HL-60 (cell line): ENCODE data around the gene LAMTOR5.

Experiments used
- DNase-seq, 2 experiments: peaks; one replicate each; pipeline ENCODE4 v3.0.0-alpha.2; 2010 to 2020; ENCODE audit warnings: low read depth in 1 of 2, low spot score in 1 of 2
- H3K27ac ChIP-seq: fragments of 250-450 bp; sonication (Bioruptor Pico); replicated peaks from 2 replicates; pipeline ENCODE4 v1.5.1; 2020; ENCODE audit warnings: mild to moderate bottlenecking, moderate library complexity
- H3K27me3 ChIP-seq: fragments of 250-450 bp; sonication (Bioruptor Pico); 2 replicates; pipeline ENCODE4 v1.5.1; 2021; ENCODE audit warnings: mild to moderate bottlenecking, moderate library complexity; ENCODE audit not compliant: insufficient read depth, poor library complexity, severe bottlenecking
- H3K4me3 ChIP-seq: replicated peaks from 2 replicates; pipeline ENCODE4 v1.5.1; 2011; ENCODE audit warnings: mild to moderate bottlenecking, control low read depth, low read length; ENCODE audit not compliant: insufficient read depth
- GABPA ChIP-seq: IDR thresholded peaks from 2 replicates; pipeline ENCODE4 v1.6.1; 2012; ENCODE audit warnings: low read depth
- POLR2AphosphoS5 ChIP-seq: IDR thresholded peaks from 2 replicates; pipeline ENCODE4 v1.6.1; 2012; ENCODE audit warnings: low read depth
- SPI1 ChIP-seq: IDR thresholded peaks from 2 replicates; pipeline ENCODE4 v1.6.1; 2012; ENCODE audit warnings: low read depth, mild to moderate bottlenecking, borderline replicate concordance
- TF ChIP-seq, protein P1 (sequence below): IDR thresholded peaks from one replicate; pipeline ENCODE4 v1.5.1; 2011; ENCODE audit warnings: low read length, control low read depth, inconsistent platforms; ENCODE audit not compliant: insufficient read depth
- TF ChIP-seq, protein P2 (sequence below): IDR thresholded peaks from 2 replicates; pipeline ENCODE4 v1.6.1; 2012; ENCODE audit warnings: low read depth; ENCODE audit not compliant: insufficient replicate concordance

The LAMTOR5 gene

DNA sequence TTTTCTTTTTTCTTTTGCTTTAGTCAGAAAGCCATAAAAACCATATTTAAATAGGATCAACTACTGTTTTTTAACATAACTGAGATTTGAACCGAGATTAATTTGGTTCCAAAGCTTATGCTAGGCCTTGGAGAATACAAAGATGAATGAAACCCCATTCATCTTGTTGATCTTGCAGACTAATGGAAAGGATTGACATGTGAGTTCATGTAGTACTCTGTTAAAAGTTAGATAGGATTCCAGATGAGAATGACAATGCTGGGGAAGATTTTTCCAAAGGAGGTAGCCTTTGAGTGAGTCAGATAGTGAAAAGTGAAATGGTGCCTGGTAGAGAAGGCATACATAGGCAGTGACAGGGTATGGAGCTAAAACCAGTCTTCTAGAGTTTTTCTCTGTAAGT, 45.6 kb downstream of the LAMTOR5 start:
- TF ChIP-seq, protein P1, sequence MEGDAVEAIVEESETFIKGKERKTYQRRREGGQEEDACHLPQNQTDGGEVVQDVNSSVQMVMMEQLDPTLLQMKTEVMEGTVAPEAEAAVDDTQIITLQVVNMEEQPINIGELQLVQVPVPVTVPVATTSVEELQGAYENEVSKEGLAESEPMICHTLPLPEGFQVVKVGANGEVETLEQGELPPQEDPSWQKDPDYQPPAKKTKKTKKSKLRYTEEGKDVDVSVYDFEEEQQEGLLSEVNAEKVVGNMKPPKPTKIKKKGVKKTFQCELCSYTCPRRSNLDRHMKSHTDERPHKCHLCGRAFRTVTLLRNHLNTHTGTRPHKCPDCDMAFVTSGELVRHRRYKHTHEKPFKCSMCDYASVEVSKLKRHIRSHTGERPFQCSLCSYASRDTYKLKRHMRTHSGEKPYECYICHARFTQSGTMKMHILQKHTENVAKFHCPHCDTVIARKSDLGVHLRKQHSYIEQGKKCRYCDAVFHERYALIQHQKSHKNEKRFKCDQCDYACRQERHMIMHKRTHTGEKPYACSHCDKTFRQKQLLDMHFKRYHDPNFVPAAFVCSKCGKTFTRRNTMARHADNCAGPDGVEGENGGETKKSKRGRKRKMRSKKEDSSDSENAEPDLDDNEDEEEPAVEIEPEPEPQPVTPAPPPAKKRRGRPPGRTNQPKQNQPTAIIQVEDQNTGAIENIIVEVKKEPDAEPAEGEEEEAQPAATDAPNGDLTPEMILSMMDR, result no peak
- TF ChIP-seq POLR2AphosphoS5, result no peak
- TF ChIP-seq, protein P2, sequence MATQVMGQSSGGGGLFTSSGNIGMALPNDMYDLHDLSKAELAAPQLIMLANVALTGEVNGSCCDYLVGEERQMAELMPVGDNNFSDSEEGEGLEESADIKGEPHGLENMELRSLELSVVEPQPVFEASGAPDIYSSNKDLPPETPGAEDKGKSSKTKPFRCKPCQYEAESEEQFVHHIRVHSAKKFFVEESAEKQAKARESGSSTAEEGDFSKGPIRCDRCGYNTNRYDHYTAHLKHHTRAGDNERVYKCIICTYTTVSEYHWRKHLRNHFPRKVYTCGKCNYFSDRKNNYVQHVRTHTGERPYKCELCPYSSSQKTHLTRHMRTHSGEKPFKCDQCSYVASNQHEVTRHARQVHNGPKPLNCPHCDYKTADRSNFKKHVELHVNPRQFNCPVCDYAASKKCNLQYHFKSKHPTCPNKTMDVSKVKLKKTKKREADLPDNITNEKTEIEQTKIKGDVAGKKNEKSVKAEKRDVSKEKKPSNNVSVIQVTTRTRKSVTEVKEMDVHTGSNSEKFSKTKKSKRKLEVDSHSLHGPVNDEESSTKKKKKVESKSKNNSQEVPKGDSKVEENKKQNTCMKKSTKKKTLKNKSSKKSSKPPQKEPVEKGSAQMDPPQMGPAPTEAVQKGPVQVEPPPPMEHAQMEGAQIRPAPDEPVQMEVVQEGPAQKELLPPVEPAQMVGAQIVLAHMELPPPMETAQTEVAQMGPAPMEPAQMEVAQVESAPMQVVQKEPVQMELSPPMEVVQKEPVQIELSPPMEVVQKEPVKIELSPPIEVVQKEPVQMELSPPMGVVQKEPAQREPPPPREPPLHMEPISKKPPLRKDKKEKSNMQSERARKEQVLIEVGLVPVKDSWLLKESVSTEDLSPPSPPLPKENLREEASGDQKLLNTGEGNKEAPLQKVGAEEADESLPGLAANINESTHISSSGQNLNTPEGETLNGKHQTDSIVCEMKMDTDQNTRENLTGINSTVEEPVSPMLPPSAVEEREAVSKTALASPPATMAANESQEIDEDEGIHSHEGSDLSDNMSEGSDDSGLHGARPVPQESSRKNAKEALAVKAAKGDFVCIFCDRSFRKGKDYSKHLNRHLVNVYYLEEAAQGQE, result no peak
- DNase-seq, result no peak
- Histone ChIP-seq H3K27me3 (no peaks in the 10 kb centered on the region), H3K27ac (no peak overlapping the region), H3K4me3 (no peak overlapping the region)

DNA sequence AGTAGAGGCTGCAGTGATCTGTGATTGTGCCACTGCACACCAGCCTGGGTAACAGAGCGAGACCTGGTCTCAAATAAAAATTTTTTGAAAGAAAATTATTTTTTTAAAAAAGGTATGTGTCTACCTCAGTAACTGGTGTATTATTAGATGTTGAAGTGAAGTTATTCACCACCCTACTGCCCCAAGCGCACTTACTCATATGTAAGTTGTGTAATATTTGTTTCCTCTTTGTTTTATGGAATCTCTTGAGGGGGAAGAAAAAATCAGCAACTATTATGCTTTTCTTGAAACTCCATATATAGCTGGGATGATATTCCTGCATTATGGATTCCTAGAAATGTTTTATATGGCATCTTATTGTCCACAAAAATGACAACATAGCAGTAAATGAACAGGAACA, 47.1 kb downstream of the LAMTOR5 start:
- Histone ChIP-seq H3K27ac (no peak overlapping the region), H3K27me3 (no peaks in the 10 kb centered on the region), H3K4me3 (no peak overlapping the region)
- TF ChIP-seq, protein P2, result no peak
- TF ChIP-seq SPI1, result no peak
- no peak for TF ChIP-seq POLR2AphosphoS5
- no peak for TF ChIP-seq GABPA
- TF ChIP-seq, protein P1, result no peak
- no peak for DNase-seq

DNA sequence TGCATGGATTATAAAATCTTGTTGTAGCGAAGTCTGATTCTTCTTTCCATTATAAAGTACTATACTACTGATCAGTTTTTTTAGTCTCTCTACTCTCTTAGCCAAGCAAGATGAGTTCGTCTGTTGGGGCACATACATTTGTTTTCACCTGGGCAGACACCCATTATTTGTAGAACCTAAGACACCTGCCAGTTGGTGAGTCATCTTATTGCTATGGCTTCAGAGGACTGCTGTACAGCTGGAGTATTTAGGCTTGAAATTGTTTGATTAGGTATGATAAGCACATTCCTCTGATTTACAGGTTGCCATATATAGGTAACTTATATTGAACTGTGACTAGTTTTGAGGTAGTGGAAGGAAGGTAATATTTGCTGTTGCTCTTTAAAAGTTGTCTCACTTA, 51.1 kb downstream of the LAMTOR5 start:
- TF ChIP-seq SPI1, result no peak
- no peak for TF ChIP-seq POLR2AphosphoS5
- TF ChIP-seq GABPA, result no peak
- TF ChIP-seq, protein P1, result no peak
- TF ChIP-seq, protein P2, result no peak
- no peaks in the 10 kb centered on the region for H3K27me3 ChIP-seq
- H3K4me3 ChIP-seq, result no peak overlapping the region
- no peak overlapping the region for H3K27ac ChIP-seq
- DNase-seq, result no peak
